Measurements from ENCODE around the gene STAT5A. TPM values are rescaled to one million over a fixed set of nuclear protein-coding genes. Genes with fewer than 3 reads are reported as not detected.
"Not testable (repeated sequence)": the region's sequence is repeated elsewhere in the genome, so short reads cannot be mapped to it uniquely, and the experiment has no call there.

Gene STAT5A
- total RNA-seq, 3 donors from 2014 or later: 193 to 264 (median 220) TPM

GRCh38 chr17:42358434-42358833, 70.1 kb downstream of the STAT5A start:
- DNase-seq (no peak), ATAC-seq (no peak)
- Mint-ChIP-seq H3K36me3 (ENCODE audit: insufficient read depth) (peaks cover 23% of the 10 kb centered on the region), H3K4me3 (no peak overlapping the region), H3K4me1 (ENCODE audit: low read depth) (peaks cover 60% of the 10 kb centered on the region), H3K9me3 (no peaks in the 10 kb centered on the region), H3K27me3 (ENCODE audit: low read depth) (no peaks in the 10 kb centered on the region)

- Mint-ChIP-seq H3K36me3 (ENCODE audit: insufficient read depth) (peaks cover 27% of the 10 kb centered on the region), H3K4me1 (ENCODE audit: low read depth) (peaks cover 63% of the 10 kb centered on the region), H3K4me3 (no peak overlapping the region), H3K27me3 (ENCODE audit: low read depth) (no peaks in the 10 kb centered on the region), H3K9me3 (no peaks in the 10 kb centered on the region)
- DNase-seq (no peak), ATAC-seq (no peak)
These were observed 70.8 kb downstream of the STAT5A start for GRCh38 chr17:42359133-42359532.

- not testable (repeated sequence) for H3K4me3 Mint-ChIP-seq; H3K9me3 Mint-ChIP-seq; DNase-seq; H3K27me3 Mint-ChIP-seq (ENCODE audit: low read depth); ATAC-seq
- H3K36me3 Mint-ChIP-seq (ENCODE audit: insufficient read depth): peaks cover 31% of the 10 kb centered on the region
- peaks cover 70% of the 10 kb centered on the region for H3K4me1 Mint-ChIP-seq (ENCODE audit: low read depth)
These were observed 72.1 kb downstream of the STAT5A start for GRCh38 chr17:42360388-42360787.

Other genes with a start within 250 kb of the STAT5A start
- under 1 TPM in 2 of 3 donors, not detected in 1; 0.08 to 0.13 TPM for gene C17orf113, start 237.9 kb upstream of the STAT5A start, total RNA-seq
- gene ZNF385C, start 190.0 kb upstream of the STAT5A start, total RNA-seq: under 1 TPM in 2 of 3 donors, not detected in 1; 0.29 to 0.43 TPM
- gene DHX58, start 175.8 kb upstream of the STAT5A start, total RNA-seq: 1 to 10 TPM; 2.0 to 8.4 (median 6.9) TPM
- gene KAT2A, start 167.1 kb upstream of the STAT5A start, total RNA-seq: 10 to 100 TPM; 70.1 to 92.5 (median 82.4) TPM
- gene HSPB9, start 165.7 kb upstream of the STAT5A start, total RNA-seq: under 1 TPM in 1 of 3 donors, not detected in 2; 0.10 TPM
- 10 to 100 TPM; 76.5 to 81.0 (median 79.1) TPM for gene RAB5C, start 133.5 kb upstream of the STAT5A start, total RNA-seq
- gene KCNH4, start 107.4 kb upstream of the STAT5A start, total RNA-seq: 1 to 10 TPM; 2.2 to 2.6 (median 2.6) TPM
- gene HCRT, start 103.0 kb upstream of the STAT5A start, total RNA-seq: not detected
- gene GHDC, start 94.0 kb upstream of the STAT5A start, total RNA-seq: 10 to 100 TPM; 24.0 to 24.9 (median 24.7) TPM
- gene STAT5B, start 12.1 kb upstream of the STAT5A start, total RNA-seq: 10 to 100 TPM; 62.9 to 86.7 (median 71.9) TPM
- 100 to 1,000 TPM; 172 to 175 (median 173) TPM for gene STAT3, start 99.9 kb downstream of the STAT5A start, total RNA-seq
- 1 to 10 TPM in 1 of 3 donors, under 1 TPM in 2; 0.76 to 1.1 (median 0.92) TPM for gene CAVIN1, start 134.8 kb downstream of the STAT5A start, total RNA-seq
- 10 to 100 TPM; 12.8 to 18.0 (median 14.4) TPM for gene ATP6V0A1, start 170.4 kb downstream of the STAT5A start, total RNA-seq
- 10 to 100 TPM; 11.6 to 12.9 (median 12.0) TPM for gene NAGLU, start 247.7 kb downstream of the STAT5A start, total RNA-seq